Thoracic aorta (tissue), 2 donors: ENCODE measurements around the gene IL10RA. TPM values are rescaled to one million over a fixed set of nuclear protein-coding genes. Genes with fewer than 3 reads are reported as not detected.
"Not testable (repeated sequence)": the region's sequence is repeated elsewhere in the genome, so short reads cannot be mapped to it uniquely, and the experiment has no call there.

Experiments
- ATAC-seq: fragments of 150-250 bp; one replicate; pipeline ENCODE4 v1.8.0; 2017; ENCODE audit warnings: low read depth; ENCODE audit not compliant: insufficient number of reproducible peaks, low FRiP score
- DNase-seq: peaks from one replicate; pipeline ENCODE4 v3.0.0-alpha.2; 2020; ENCODE audit warnings: low spot score
- H3K27ac ChIP-seq, 2 donors: fragments of 200-600 bp; sonication (generic); 1 replicate in 1 of 2; 2 replicates in 1 of 2; pipeline ENCODE4 v1.5.1; 2016; ENCODE audit warnings: mild to moderate bottlenecking in 2 of 2, moderate library complexity in 2 of 2
- H3K27me3 ChIP-seq: fragments of 200-600 bp; sonication (generic); replicated peaks from 2 replicates; pipeline ENCODE4 v1.6.0; 2016; ENCODE audit warnings: mild to moderate bottlenecking; ENCODE audit not compliant: insufficient read depth
- H3K36me3 ChIP-seq: fragments of 200-600 bp; sonication (generic); one replicate; pipeline ENCODE4 v1.5.1; 2016
- H3K4me1 ChIP-seq, 2 donors: fragments of 200-600 bp; sonication (generic); 1 replicate in 1 of 2; 2 replicates in 1 of 2; pipeline versions ENCODE4 v1.5.1 to v1.6.0; 2016; ENCODE audit warnings: low read depth in 2 of 2, mild to moderate bottlenecking in 1 of 2; ENCODE audit not compliant: control insufficient read depth in 1 of 2
- H3K4me3 ChIP-seq: fragments of 200-600 bp; sonication (generic); 2 replicates; pipeline ENCODE4 v1.5.1; 2016; ENCODE audit warnings: mild to moderate bottlenecking
- H3K9me3 ChIP-seq: fragments of 200-600 bp; sonication (generic); 2 replicates; pipeline ENCODE4 v1.5.1; 2016
- CTCF ChIP-seq: fragments of 200-600 bp; sonication (generic); IDR thresholded peaks from one replicate; pipeline ENCODE4 v1.5.1; 2019; ENCODE audit warnings: antibody characterized with exemption
- total RNA-seq, 2 donors: library from RNA; depleted of rRNA; stranded (reverse); fragments of >200 nt; gene quantifications; one replicate each; pipeline versions ENCODE4 v1.1.0 to v1.2.3, GENCODE V29; 2016

IL10RA gene
- total RNA-seq, 2 donors from 2014 or later = 36.4 to 72.6 TPM

GRCh38 chr11:118003456-118003855 lies 17.3 kb downstream of the IL10RA start:
- ATAC-seq (no peak), DNase-seq (no peak)
- TF ChIP-seq CTCF = no peak
- H3K4me3 ChIP-seq = no peak overlapping the region
- H3K27me3 ChIP-seq = no peaks in the 10 kb centered on the region
- no peak overlapping the region for H3K27ac ChIP-seq
- H3K9me3 ChIP-seq = no peaks in the 10 kb centered on the region
- no peaks in the 10 kb centered on the region for H3K36me3 ChIP-seq
- H3K4me1 ChIP-seq = no peaks in the 10 kb centered on the region

- DNase-seq (no peak), ATAC-seq (no peak)
- H3K36me3 ChIP-seq = no peaks in the 10 kb centered on the region
- H3K4me3 ChIP-seq = no peak overlapping the region
- H3K4me1 ChIP-seq = no peaks in the 10 kb centered on the region
- H3K27me3 ChIP-seq = no peaks in the 10 kb centered on the region
- no peaks in the 10 kb centered on the region for H3K9me3 ChIP-seq
- no peak overlapping the region for H3K27ac ChIP-seq
- TF ChIP-seq CTCF = no peak
These were observed 18.5 kb downstream of the IL10RA start for GRCh38 chr11:118004543-118005223.

- no peaks in the 10 kb centered on the region for H3K36me3 ChIP-seq
- no peak overlapping the region for H3K4me3 ChIP-seq
- ATAC-seq (no peak), DNase-seq (no peak)
- no peak overlapping the region for H3K27ac ChIP-seq
- no peaks in the 10 kb centered on the region for H3K4me1 ChIP-seq
- no peaks in the 10 kb centered on the region for H3K27me3 ChIP-seq
- TF ChIP-seq CTCF = no peak
- no peaks in the 10 kb centered on the region for H3K9me3 ChIP-seq
These were observed 19.3 kb downstream of the IL10RA start for GRCh38 chr11:118005224-118006152.

- DNase-seq (no peak), ATAC-seq (no peak)
- H3K36me3 ChIP-seq = no peaks in the 10 kb centered on the region
- no peak overlapping the region for H3K27ac ChIP-seq
- no peaks in the 10 kb centered on the region for H3K27me3 ChIP-seq
- H3K4me3 ChIP-seq = no peak overlapping the region
- no peaks in the 10 kb centered on the region for H3K9me3 ChIP-seq
- H3K4me1 ChIP-seq = no peaks in the 10 kb centered on the region
- no peak for TF ChIP-seq CTCF
These were observed 19.9 kb downstream of the IL10RA start for GRCh38 chr11:118006153-118006534.

GRCh38 chr11:118007040-118007439 lies 20.8 kb downstream of the IL10RA start:
- H3K27ac ChIP-seq = no peak overlapping the region
- ATAC-seq = no peak
- TF ChIP-seq CTCF = no peak

GRCh38 chr11:118007563-118008270 lies 21.5 kb downstream of the IL10RA start:
- not testable (repeated sequence) for H3K27me3 ChIP-seq, H3K36me3 ChIP-seq, H3K9me3 ChIP-seq, H3K4me1 ChIP-seq, DNase-seq, ATAC-seq, H3K4me3 ChIP-seq
- H3K27ac ChIP-seq = peak overlapping the region in 1 of 2 donors; percentile 30

More at GRCh38 chr11:118007040-118007439, 20.8 kb downstream of the IL10RA start:
- no peaks in the 10 kb centered on the region for H3K27me3 ChIP-seq
- H3K9me3 ChIP-seq = no peaks in the 10 kb centered on the region
- no peak for DNase-seq
- no peak overlapping the region for H3K4me3 ChIP-seq
- no peaks in the 10 kb centered on the region for H3K4me1 ChIP-seq
- H3K36me3 ChIP-seq = no peaks in the 10 kb centered on the region
